Stimulated activated CD4-positive, alpha-beta T cell treated with anti-CD3 and anti-CD28 coated beads, TNF-alpha, amount 100 ng/mL, for 48 hours (primary cell): ENCODE data around the gene SGPL1.
A peak's percentile ranks its signal among the peaks of the same experiment; 100 is the strongest.
"Not testable (repeated sequence)": the region's sequence is repeated elsewhere in the genome, so short reads cannot be mapped to it uniquely, and the experiment has no call there.

Experiments used
- DNase-seq, 3 donors: peaks; one replicate each; pipeline ENCODE4 v3.0.0-alpha.2; 2020; ENCODE audit warnings: low read depth in 3 of 3

The SGPL1 gene

GRCh38 chr10:70843776-70844489 lies 28.2 kb downstream of the SGPL1 start:
- DNase-seq: no peak

GRCh38 chr10:70845256-70845655 lies 29.5 kb downstream of the SGPL1 start:
- no peak for DNase-seq

- no peak for DNase-seq
Observed at GRCh38 chr10:70845816-70846215, 30.1 kb downstream of the SGPL1 start.

- no peak for DNase-seq
Observed at GRCh38 chr10:70846795-70847194, 31.0 kb downstream of the SGPL1 start.

GRCh38 chr10:70847659-70848360 lies 32.1 kb downstream of the SGPL1 start:
- no peak for DNase-seq

- DNase-seq: no peak
Observed at GRCh38 chr10:70849582-70850016, 33.9 kb downstream of the SGPL1 start.

GRCh38 chr10:70850097-70850496 lies 34.3 kb downstream of the SGPL1 start:
- no peak for DNase-seq

GRCh38 chr10:70851597-70852475 lies 36.1 kb downstream of the SGPL1 start:
- DNase-seq: no peak

- DNase-seq: no peak
Observed at GRCh38 chr10:70853038-70853437, 37.3 kb downstream of the SGPL1 start.

GRCh38 chr10:70853457-70853856 lies 37.7 kb downstream of the SGPL1 start:
- DNase-seq: no peak

- no peak for DNase-seq
Observed at GRCh38 chr10:70856454-70856853, 40.7 kb downstream of the SGPL1 start.

- DNase-seq: no peak
Observed at GRCh38 chr10:70858759-70859158, 43.0 kb downstream of the SGPL1 start.

- DNase-seq: not testable (repeated sequence)
Observed at GRCh38 chr10:70861495-70862197, 45.9 kb downstream of the SGPL1 start.

- no peak for DNase-seq
Observed at GRCh38 chr10:70863470-70864160, 47.9 kb downstream of the SGPL1 start.

GRCh38 chr10:70864935-70865334 lies 49.2 kb downstream of the SGPL1 start:
- no peak for DNase-seq

- DNase-seq: no peak
Observed at GRCh38 chr10:70866424-70866823, 50.7 kb downstream of the SGPL1 start.

- no peak for DNase-seq
Observed at GRCh38 chr10:70872291-70872690, 56.5 kb downstream of the SGPL1 start.

- no peak for DNase-seq
Observed at GRCh38 chr10:70874061-70874460, 58.3 kb downstream of the SGPL1 start.

- DNase-seq: no peak
Observed at GRCh38 chr10:70879207-70879606, 63.5 kb downstream of the SGPL1 start.

GRCh38 chr10:70880077-70880534 lies 64.4 kb downstream of the SGPL1 start:
- peak; percentile 52 to 69 (median 55) for DNase-seq

- no peak for DNase-seq
Observed at GRCh38 chr10:70884741-70885140, 69.0 kb downstream of the SGPL1 start.
